HG03520 (cell line): Measurements from ENCODE around the gene TRIM6.
A peak's percentile ranks its signal among the peaks of the same experiment; 100 is the strongest.
"Not testable (repeated sequence)": the region's sequence is repeated elsewhere in the genome, so short reads cannot be mapped to it uniquely, and the experiment has no call there.

Experiments
- ATAC-seq: cut with Tn5 transposase; IDR thresholded peaks from one replicate; pipeline ENCODE4 v1.9.1; 2021; ENCODE audit warnings: mild to moderate bottlenecking, moderate library complexity; ENCODE audit not compliant: unreplicated experiment

Gene TRIM6

GRCh38 chr11:5596607-5597201, at the start of gene TRIM6:
TRIM6 (plus strand) TSS chr11:5596637; CDS start chr11:5596898, 261 bp downstream.
- ATAC-seq, result no peak

- no peak for ATAC-seq
Observed at GRCh38 chr11:5547982-5548381, 48.5 kb upstream of the TRIM6 start.

GRCh38 chr11:5548440-5548839, 48.0 kb upstream of the TRIM6 start, which contains the start of gene OR52H1:
OR52H1 (minus strand) TSS chr11:5548540; CDS start chr11:5545505, 3,035 bp downstream.
- ATAC-seq, result no peak

GRCh38 chr11:5550440-5551095, 45.9 kb upstream of the TRIM6 start:
- ATAC-seq, result peak; percentile 71

GRCh38 chr11:5553343-5553742, 43.1 kb upstream of the TRIM6 start:
- no peak for ATAC-seq

- ATAC-seq, result no peak
Observed at GRCh38 chr11:5556596-5557188, 39.7 kb upstream of the TRIM6 start.

GRCh38 chr11:5557751-5558150, 38.7 kb upstream of the TRIM6 start:
- no peak for ATAC-seq

GRCh38 chr11:5564259-5565019, 32.0 kb upstream of the TRIM6 start:
- no peak for ATAC-seq

- no peak for ATAC-seq
Observed at GRCh38 chr11:5574654-5575053, 21.8 kb upstream of the TRIM6 start.

- ATAC-seq, result no peak
Observed at GRCh38 chr11:5575152-5575551, 21.3 kb upstream of the TRIM6 start.

GRCh38 chr11:5577101-5577500, 19.3 kb upstream of the TRIM6 start:
- no peak for ATAC-seq

- no peak for ATAC-seq
Observed at GRCh38 chr11:5580577-5580976, 15.9 kb upstream of the TRIM6 start, which contains the start of gene OR52B6. OR52B6 (plus strand) TSS chr11:5580877; CDS start chr11:5580877, 0 bp downstream.

- no peak for ATAC-seq
Observed at GRCh38 chr11:5581014-5581413, 15.4 kb upstream of the TRIM6 start.

- not testable (repeated sequence) for ATAC-seq
Observed at GRCh38 chr11:5584458-5584857, 12.0 kb upstream of the TRIM6 start.

GRCh38 chr11:5589906-5590305, 6.5 kb upstream of the TRIM6 start:
- not testable (repeated sequence) for ATAC-seq

GRCh38 chr11:5591613-5592012, 4.8 kb upstream of the TRIM6 start:
- ATAC-seq, result no peak

GRCh38 chr11:5592615-5593014, 3.8 kb upstream of the TRIM6 start:
- ATAC-seq, result no peak

- ATAC-seq, result no peak
Observed at GRCh38 chr11:5593146-5593545, 3.3 kb upstream of the TRIM6 start.

- no peak for ATAC-seq
Observed at GRCh38 chr11:5597953-5598352, 1.5 kb downstream of the TRIM6 start.

GRCh38 chr11:5600374-5600851, 4.0 kb downstream of the TRIM6 start:
- peak; percentile 88 for ATAC-seq

- not testable (repeated sequence) for ATAC-seq
Observed at GRCh38 chr11:5602791-5603190, 6.4 kb downstream of the TRIM6 start.
